ENCODE results near the gene CFAP221.

Gene CFAP221

DNA sequence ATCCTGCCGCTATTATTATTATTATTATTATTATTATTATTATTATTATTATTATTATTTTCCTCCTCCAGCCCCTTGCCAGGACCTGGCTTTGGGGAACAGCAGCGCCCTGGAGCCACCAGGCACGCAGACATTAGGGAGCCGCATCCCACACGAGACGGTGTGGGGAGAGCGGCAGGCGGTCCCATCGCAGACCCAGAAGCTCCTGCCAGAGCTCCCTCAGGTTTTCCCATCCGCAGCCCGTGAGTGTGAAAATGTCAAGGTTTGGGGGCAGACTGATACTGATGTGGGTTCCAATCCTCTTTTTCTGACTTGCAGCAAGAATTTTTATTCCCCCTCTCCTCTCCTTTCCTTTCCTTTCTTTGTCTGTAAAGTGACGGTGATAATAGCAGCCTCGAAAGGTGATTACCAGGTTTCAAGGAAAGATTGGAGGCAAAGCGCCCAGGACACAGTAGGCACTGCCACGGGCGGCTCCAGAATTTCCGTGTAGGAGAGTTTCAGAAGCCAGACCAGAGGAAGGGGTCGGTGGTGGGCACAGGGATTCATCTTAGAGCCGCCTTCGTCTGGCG lies 20.8 kb upstream of the CFAP221 start:
- TF ChIP-seq ZFX (IDR thresholded peaks at IDR 0.05) (no peak), CTCF (conservative IDR thresholded peaks at IDR 0.05) (no peak)
- H3K27ac ChIP-seq = no peak overlapping the region

DNA sequence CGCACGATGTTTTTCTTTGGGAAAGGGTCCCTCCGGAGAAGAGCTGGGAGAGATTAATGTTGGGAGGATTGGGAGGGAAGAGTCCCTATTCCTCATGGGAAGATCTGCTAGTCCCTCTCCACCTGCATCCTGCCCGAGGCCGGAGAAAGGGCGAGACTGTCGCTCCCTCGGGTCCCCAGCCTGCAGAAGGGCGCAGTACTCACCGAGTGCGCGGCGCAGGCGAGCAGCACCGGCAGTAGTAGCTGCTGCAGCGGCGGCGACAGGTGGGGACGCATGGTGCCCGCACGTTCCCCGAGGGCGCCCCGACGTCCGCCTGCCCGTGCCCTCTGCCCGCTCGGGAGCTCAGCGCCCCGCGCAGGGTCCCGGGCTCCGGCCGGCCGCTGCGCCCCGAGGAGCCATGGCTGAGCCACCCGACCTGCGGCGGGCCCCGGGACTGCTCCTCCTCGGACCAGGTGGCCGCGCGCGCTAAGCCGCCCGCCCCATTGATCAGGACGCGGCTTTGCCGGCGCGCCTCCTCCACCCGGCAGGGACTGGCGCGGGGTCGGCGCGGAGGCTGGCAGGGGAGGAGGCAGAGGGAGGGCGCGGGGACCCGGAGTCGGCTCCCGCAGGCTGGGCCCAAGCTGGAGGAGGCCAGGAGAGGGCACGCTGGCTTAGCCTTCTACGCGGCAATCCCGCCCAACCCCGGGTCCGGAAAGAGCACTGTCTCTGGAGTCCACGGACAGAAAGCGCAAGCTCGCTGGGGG lies 20.1 kb upstream of the CFAP221 start, which contains the start of gene SCTR:
Gene SCTR (minus strand): TSS at position 532 of the 743 bp plus-strand sequence. CDS start 257 bp downstream, at position 275.
- H3K27ac ChIP-seq = no peak within 1 kb of the TSS
- TF ChIP-seq CTCF (conservative IDR thresholded peaks at IDR 0.05) = no peak
- TF ChIP-seq ZFX (IDR thresholded peaks at IDR 0.05) = no peak

- TF ChIP-seq CTCF (conservative IDR thresholded peaks at IDR 0.05) (no peak), ZFX (IDR thresholded peaks at IDR 0.05) (no peak)
- H3K27ac ChIP-seq = no peak overlapping the region
Measured at GRCh38 chr2:119525614-119526013, 18.6 kb upstream of the CFAP221 start.

- no peak overlapping the region for H3K27ac ChIP-seq
- TF ChIP-seq CTCF (conservative IDR thresholded peaks at IDR 0.05) (no peak), ZFX (IDR thresholded peaks at IDR 0.05) (no peak)
Measured at GRCh38 chr2:119527999-119528398, 16.2 kb upstream of the CFAP221 start.

DNA sequence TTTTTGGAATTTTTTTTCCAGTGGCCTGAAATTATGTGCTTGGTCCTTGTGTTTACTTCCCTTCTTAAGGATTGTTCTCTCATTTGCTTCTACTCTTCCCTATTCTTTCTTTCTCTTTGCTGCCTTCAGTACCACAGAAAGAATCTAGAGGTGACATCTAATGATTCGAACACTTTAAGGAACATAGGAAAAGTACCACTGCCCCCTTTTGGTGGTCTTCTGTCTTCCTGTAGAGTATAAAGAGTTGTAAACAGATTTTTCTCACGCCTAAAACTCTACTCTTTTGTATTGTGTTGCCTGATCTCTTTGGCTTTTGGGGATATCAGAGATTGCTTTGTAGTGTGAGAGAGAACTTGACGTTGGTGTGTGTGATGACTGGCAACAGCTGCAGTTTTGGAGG lies 13.0 kb upstream of the CFAP221 start:
- no peak overlapping the region for H3K27ac ChIP-seq
- no peak for TF ChIP-seq CTCF (conservative IDR thresholded peaks at IDR 0.05)
- no peak for TF ChIP-seq ZFX (IDR thresholded peaks at IDR 0.05)

DNA sequence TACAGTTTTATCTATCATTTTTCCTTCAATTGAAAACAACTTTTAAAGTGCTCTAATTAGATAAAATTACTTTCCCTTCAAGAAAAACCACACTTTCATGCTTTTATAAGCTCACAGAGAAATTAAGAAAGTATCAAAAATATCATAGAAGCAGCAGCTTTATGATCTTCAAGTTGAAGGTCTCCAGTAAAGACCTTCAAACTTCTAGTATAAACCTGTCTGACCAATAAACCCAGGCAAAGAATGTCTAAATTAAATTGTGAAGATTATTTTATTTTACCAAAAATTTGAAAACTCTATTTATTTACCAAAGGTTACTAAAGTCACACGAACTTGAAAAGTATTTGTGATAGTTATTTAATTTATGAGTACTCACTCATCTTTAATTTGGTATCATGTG lies 10.7 kb upstream of the CFAP221 start:
- no peak for TF ChIP-seq ZFX (IDR thresholded peaks at IDR 0.05)
- no peak for TF ChIP-seq CTCF (conservative IDR thresholded peaks at IDR 0.05)
- H3K27ac ChIP-seq = no peak overlapping the region

- TF ChIP-seq ZFX (IDR thresholded peaks at IDR 0.05) = no peak
- no peak for TF ChIP-seq CTCF (conservative IDR thresholded peaks at IDR 0.05)
- H3K27ac ChIP-seq = no peak overlapping the region
Measured at GRCh38 chr2:119536211-119536610, 8.0 kb upstream of the CFAP221 start.

All from C4-2B (cell line).